ENCODE results near the gene KCNG1. TPM values are rescaled to one million over a fixed set of nuclear protein-coding genes. Genes with fewer than 3 reads are reported as not detected.
A peak's percentile ranks its signal among the peaks of the same experiment; 100 is the strongest.

Gene KCNG1
- total RNA-seq (2021; fragmentation: NEBNext Ultra II Directional; extraction: Animal tissue kit (Norgen Biotek cat#: 25700)) (16.0 and 17.2 TPM in 2 replicates), polyA plus RNA-seq (2011; rRNA removed) (18.0 and 35.0 TPM in 2 replicates), polyA minus RNA-seq (2011; rRNA and poly(A)+ RNA removed) (8.6 and 12.7 TPM in 2 replicates)
- 25.3 TPM for polyA plus RNA-seq (2011; cell fraction: cytosol; rRNA removed)
- polyA plus RNA-seq (2011; cell fraction: nucleus; rRNA removed) = 26.1 TPM
- polyA plus RNA-seq (2012, experiment 1 of 2) = 11.0 to 16.0 TPM (median 14.1 TPM) in 4 replicates
- 14.4 TPM for polyA plus RNA-seq (2012, experiment 2 of 2)
- 10.5 TPM for polyA plus RNA-seq (2013, experiment 1 of 2)
- polyA plus RNA-seq (2013, experiment 2 of 2) = 11.7 TPM
- 14.5 TPM for polyA minus RNA-seq (2011; cell fraction: cytosol; rRNA and poly(A)+ RNA removed)
- 10.1 TPM for polyA minus RNA-seq (2011; cell fraction: nucleus; rRNA and poly(A)+ RNA removed)
- long read RNA-seq, experiment 1, partial matches to known transcripts = 7 of 14 reads
- long read RNA-seq, experiment 1, other reads (novel, unspliced or antisense) = 5 of 14 reads
- long read RNA-seq, experiment 2 = 0 reads

- Histone ChIP-seq H3K9me3 (ENCODE audit: insufficient read depth in 2 of 2, low read depth in 1 of 2, low read length in 1 of 2) (no peaks in the 10 kb centered on the region), H3K4ac (replicated peaks; ENCODE audit: insufficient read length, low read depth, low read length) (peak within 1 kb of the TSS; percentile 19), H4K5ac (ENCODE audit: insufficient read length, low read depth, low read length) (no peak within 1 kb of the TSS), H4K20me1 (replicated peaks in 1 of 2; ENCODE audit: control insufficient read depth in 1 of 2, insufficient read depth in 2 of 2, low read length in 2 of 2) (peaks cover 0 to 2% of the 10 kb centered on the region in 2 experiments), H3K23ac (ENCODE audit: insufficient read length) (no peak within 1 kb of the TSS), H3K9ac (replicated peaks in 1 of 4; ENCODE audit: extremely low read depth in 1 of 4, low read depth in 3 of 4, low read length in 3 of 4) (peak within 1 kb of the TSS in 3 of 4 experiments; percentile 45 to 58 (median 46); a peak in 5 of 7 replicates), H3K79me2 (ENCODE audit: control insufficient read depth in 1 of 2, insufficient read depth in 2 of 2, low read length in 2 of 2) (no peaks in the 10 kb centered on the region; a peak in 1 of 4 replicates), H3K4me3 (ENCODE audit: extremely low read depth in 1 of 4, insufficient read depth in 2 of 4, low read depth in 3 of 4, low read length in 4 of 4) (peak within 1 kb of the TSS; percentile 56 to 75 (median 64)), H2BK12ac (ENCODE audit: low read depth, low read length) (0 out of 2 replicates have a peak within 1 kb of the TSS, but pooled peaks have one; percentile 39), H3K4me1 (replicated peaks in 1 of 4; ENCODE audit: control insufficient read depth in 3 of 4, insufficient read depth in 4 of 4, low read length in 3 of 4) (peaks cover 13 to 36% (median 16%) of the 10 kb centered on the region in 4 experiments), H2BK15ac (ENCODE audit: low read length) (peak within 1 kb of the TSS; percentile 77; the same call in 1 of the 2 replicates), H3K27me3 (replicated peaks in 1 of 4; ENCODE audit: control insufficient read depth in 3 of 4, extremely low read depth in 1 of 4, insufficient read depth in 3 of 4, low read length in 3 of 4) (peaks cover 11 to 36% (median 30%) of the 10 kb centered on the region in 4 experiments), H3K79me1 (ENCODE audit: low read depth, low read length) (no peaks in the 10 kb centered on the region), H2AK5ac (ENCODE audit: low read depth, low read length) (peak within 1 kb of the TSS; percentile 48; the same call in 1 of the 2 replicates), H3K4me2 (ENCODE audit: insufficient read depth in 1 of 2, low read depth in 2 of 2, low read length in 2 of 2) (peak within 1 kb of the TSS; percentile 74 to 96), H2AFZ (ENCODE audit: low read length) (no peak within 1 kb of the TSS; the same call in 1 of the 2 replicates), H4K91ac (replicated peaks; ENCODE audit: insufficient read length, low read length) (peak within 1 kb of the TSS; percentile 67), H3K23me2 (ENCODE audit: low read depth, low read length) (peaks cover 15% of the 10 kb centered on the region; the same call in 1 of the 2 replicates), H3K14ac (ENCODE audit: insufficient read length) (no peak within 1 kb of the TSS), H2BK20ac (ENCODE audit: low read length) (no peak within 1 kb of the TSS), H2BK5ac (ENCODE audit: low read depth, low read length) (no peak within 1 kb of the TSS; the same call in 1 of the 2 replicates), H2BK120ac (replicated peaks; ENCODE audit: low read depth, low read length) (no peak within 1 kb of the TSS), H3K36me3 (ENCODE audit: control insufficient read depth in 2 of 4, insufficient read depth in 4 of 4, low read length in 3 of 4) (no peaks in the 10 kb centered on the region), H3K18ac (ENCODE audit: extremely low read depth, low read length) (peak within 1 kb of the TSS; percentile 68; the same call in 1 of the 2 replicates), H4K8ac (ENCODE audit: extremely low read depth, insufficient read depth, low read length) (peak within 1 kb of the TSS; percentile 74), H3K56ac (replicated peaks; ENCODE audit: insufficient read length, low read depth, low read length) (no peak within 1 kb of the TSS), H3K27ac (ENCODE audit: low read depth, low read length) (no peak within 1 kb of the TSS)
- CTCF ChIA-PET (ENCODE audit: partially characterized antibody) = interaction anchor here (1.3 to 1.9 kb wide), 2 partner anchors 7 to 21 kb away, joined by 4 read pairs; no protein-coding TSS in a partner anchor
- FAIRE-seq (no peak), DNase-seq (ENCODE audit: low read depth in 1 of 2, low spot score in 2 of 2) (peak; percentile 56 to 87)
- POLR2A ChIA-PET (ENCODE audit: partially characterized antibody) = interaction anchor here (1.1 to 1.2 kb wide), 3 partner anchors 14 to 92 kb away, joined by 3 to 4 read pairs (median 3); partner anchors contain the start of gene ADNP
- WGBS, 2 experiments (ENCODE audit: extremely low coverage in 1 of 2, insufficient coverage in 1 of 2, insufficient read length in 1 of 2, insufficient replicate concordance in 2 of 2, low coverage in 1 of 2, low lambda C conversion rate in 2 of 2, missing lambda C conversion rate in 1 of 2) = 3% methylated on average over 24 of the region's 108 CpGs; no CpG with 5 or more reads in 1 of the 2 experiments
- no peak for TF ChIP-seq KDM5A (IDR thresholded peaks at IDR 0.05; ENCODE audit: low read length)
- TF ChIP-seq EZH2 (IDR thresholded peaks at IDR 0.05; ENCODE audit: low read depth, low read length, severe bottlenecking) = peak; percentile 70
- TF ChIP-seq PHF8 (conservative IDR thresholded peaks at IDR 0.05; ENCODE audit: low read depth, low read length) = peak; percentile 67; the same call in 1 of the 2 replicates
- no peak for TF ChIP-seq KDM1A (IDR thresholded peaks at IDR 0.05; ENCODE audit: borderline replicate concordance, low read length)
- TF ChIP-seq JUN (IDR thresholded peaks at IDR 0.05; ENCODE audit: low read depth, low read length) = no peak
- peak; percentile 51 for TF ChIP-seq RNF2 (IDR thresholded peaks at IDR 0.05; ENCODE audit: borderline replicate concordance, low read depth, low read length, missing control alignments, poor library complexity, severe bottlenecking)
- peak; percentile 38; the same call in 1 of the 2 replicates for TF ChIP-seq RBBP5 (IDR thresholded peaks at IDR 0.05; ENCODE audit: borderline replicate concordance, low read depth, low read length)
These were observed at the start of gene KCNG1 for GRCh38 chr20:51022803-51023616. KCNG1 (minus strand) TSS chr20:51023107; CDS start chr20:51010338, 12,769 bp downstream.

Data from H1 (cell line).